ENCODE results near the gene DUSP22. TPM values are rescaled to one million over a fixed set of nuclear protein-coding genes. Genes with fewer than 3 reads are reported as not detected.

The DUSP22 gene
- total and polyA plus RNA-seq, 2 donors (not counting 1 experiment from before 2014, with no cell fraction given): 117 to 133 TPM

DNA sequence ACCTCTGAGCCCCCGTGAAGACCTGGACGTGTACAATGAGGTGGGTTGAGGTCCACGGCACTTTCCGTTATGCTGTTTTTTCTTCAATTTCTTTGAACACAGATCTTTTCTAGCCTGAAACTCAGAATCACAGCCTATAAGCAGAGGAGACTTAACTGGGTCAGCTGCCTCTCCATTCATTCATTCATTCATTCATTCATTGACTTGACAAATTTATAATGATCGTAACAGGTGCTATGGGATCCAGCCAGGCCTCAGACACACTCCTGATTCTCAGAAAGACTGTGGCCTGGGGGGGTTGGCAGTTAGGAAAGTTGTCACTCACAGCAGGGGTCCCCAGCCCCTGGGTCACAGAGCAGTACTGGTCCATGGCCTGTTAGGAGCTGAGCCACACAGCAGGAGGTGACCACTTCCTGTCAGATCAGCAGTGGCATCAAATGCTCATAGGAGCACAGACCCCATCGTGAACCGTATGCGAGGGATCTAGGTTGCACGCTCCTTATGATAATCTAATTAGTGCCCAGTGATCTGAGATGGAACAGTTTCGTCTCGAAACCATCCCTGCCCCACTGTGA lies 60.7 kb downstream of the DUSP22 start:
- Histone ChIP-seq H2AFZ (ENCODE audit: insufficient read depth, low read depth, low read length, poor library complexity, severe bottlenecking) (no peak overlapping the region), H3K79me2 (ENCODE audit: control insufficient read depth, insufficient read depth, low read length) (peaks cover 39% of the 10 kb centered on the region), H3K27ac (ENCODE audit: low read length in 2 of 2) (no peak overlapping the region), H3K36me3 (replicated peaks in 1 of 2; ENCODE audit: control extremely low read depth in 1 of 2, control insufficient read depth in 1 of 2, extremely low read depth in 1 of 2, insufficient read depth in 2 of 2, low read length in 1 of 2) (peaks cover 0 to 53% of the 10 kb centered on the region in 2 experiments), H3K27me3 (replicated peaks in 1 of 4; ENCODE audit: control extremely low read depth in 1 of 4, control insufficient read depth in 3 of 4, insufficient read depth in 4 of 4, low read length in 3 of 4) (no peaks in the 10 kb centered on the region), H3K9me3 (ENCODE audit: control extremely low read depth in 1 of 3, control insufficient read depth in 2 of 3, insufficient read depth in 1 of 3, low read length in 2 of 3) (peaks cover 0 to 46% (median 0%) of the 10 kb centered on the region in 3 donors), H3K4me2 (replicated peaks; ENCODE audit: low read depth, low read length, poor library complexity, severe bottlenecking) (no peak overlapping the region), H3K4me1 (ENCODE audit: control insufficient read depth in 2 of 2, insufficient read depth in 2 of 2, low read length in 2 of 2) (peaks cover 36 to 59% of the 10 kb centered on the region in 2 donors), H3K4me3 (ENCODE audit: control extremely low read depth in 1 of 5, extremely low read depth in 1 of 5, insufficient read depth in 1 of 5, low read depth in 2 of 5, low read length in 4 of 5) (no peak overlapping the region), H3K9ac (ENCODE audit: low read length) (no peak overlapping the region), H4K20me1 (ENCODE audit: control insufficient read depth, insufficient read depth, low read length, poor library complexity, severe bottlenecking) (no peaks in the 10 kb centered on the region)
- ChIA-PET CTCF (interaction anchor here (1.0 kb wide), 1 partner anchor 11 kb away, joined by 3 read pairs; no protein-coding TSS in a partner anchor), POLR2A (no interaction called here)
- intact Hi-C loops (cut with micrococcal nuclease): no loop called here
- TF ChIP-seq, protein P1, sequence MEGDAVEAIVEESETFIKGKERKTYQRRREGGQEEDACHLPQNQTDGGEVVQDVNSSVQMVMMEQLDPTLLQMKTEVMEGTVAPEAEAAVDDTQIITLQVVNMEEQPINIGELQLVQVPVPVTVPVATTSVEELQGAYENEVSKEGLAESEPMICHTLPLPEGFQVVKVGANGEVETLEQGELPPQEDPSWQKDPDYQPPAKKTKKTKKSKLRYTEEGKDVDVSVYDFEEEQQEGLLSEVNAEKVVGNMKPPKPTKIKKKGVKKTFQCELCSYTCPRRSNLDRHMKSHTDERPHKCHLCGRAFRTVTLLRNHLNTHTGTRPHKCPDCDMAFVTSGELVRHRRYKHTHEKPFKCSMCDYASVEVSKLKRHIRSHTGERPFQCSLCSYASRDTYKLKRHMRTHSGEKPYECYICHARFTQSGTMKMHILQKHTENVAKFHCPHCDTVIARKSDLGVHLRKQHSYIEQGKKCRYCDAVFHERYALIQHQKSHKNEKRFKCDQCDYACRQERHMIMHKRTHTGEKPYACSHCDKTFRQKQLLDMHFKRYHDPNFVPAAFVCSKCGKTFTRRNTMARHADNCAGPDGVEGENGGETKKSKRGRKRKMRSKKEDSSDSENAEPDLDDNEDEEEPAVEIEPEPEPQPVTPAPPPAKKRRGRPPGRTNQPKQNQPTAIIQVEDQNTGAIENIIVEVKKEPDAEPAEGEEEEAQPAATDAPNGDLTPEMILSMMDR (IDR thresholded peaks at IDR 0.05): no peak
- no peak for TF ChIP-seq EZH2 (IDR thresholded peaks at IDR 0.05; ENCODE audit: borderline replicate concordance, insufficient read depth, low read depth, low read length, poor library complexity, severe bottlenecking)
- Mint-ChIP-seq H3K27ac (no peak overlapping the region), H3K27me3 (no peaks in the 10 kb centered on the region), H3K4me1 (peaks cover 51% of the 10 kb centered on the region), H3K9me3 (ENCODE audit: insufficient read depth) (no peaks in the 10 kb centered on the region), H3K4me3 (no peak overlapping the region)
- no peak for ATAC-seq (ENCODE audit: low read depth)
- no peak for DNase-seq
- WGBS (ENCODE audit: insufficient coverage): 85% methylated on average over 11 of the region's 11 CpGs
